ENCODE results near the gene CHRNG.

- TF ChIP-seq CTCF (tag by site-specific recombination; IDR thresholded peaks at IDR 0.05) (no peak), ZNF521 (tag by site-specific recombination; IDR thresholded peaks at IDR 0.05) (no peak), ZSCAN30 (tag by site-specific recombination; IDR thresholded peaks at IDR 0.05) (no peak), ZNF76 (tag by site-specific recombination; IDR thresholded peaks at IDR 0.05; ENCODE audit: borderline replicate concordance, low read depth) (no peak), BCL6B (tag by site-specific recombination; IDR thresholded peaks at IDR 0.05) (no peak), GLI4 (tag by site-specific recombination; IDR thresholded peaks at IDR 0.05) (no peak), ZNF2 (tag by site-specific recombination; IDR thresholded peaks at IDR 0.05) (no peak), ZBTB7A (tag by site-specific recombination; IDR thresholded peaks at IDR 0.05; ENCODE audit: low read depth) (no peak), ZNF175 (tag by site-specific recombination; IDR thresholded peaks at IDR 0.05) (no peak), ZBTB11 (tag by site-specific recombination; conservative IDR thresholded peaks at IDR 0.05; ENCODE audit: low read depth) (no peak), ZNF776 (tag by site-specific recombination; IDR thresholded peaks at IDR 0.05; ENCODE audit: borderline replicate concordance) (no peak)
- TF ChIP-seq, protein P1, sequence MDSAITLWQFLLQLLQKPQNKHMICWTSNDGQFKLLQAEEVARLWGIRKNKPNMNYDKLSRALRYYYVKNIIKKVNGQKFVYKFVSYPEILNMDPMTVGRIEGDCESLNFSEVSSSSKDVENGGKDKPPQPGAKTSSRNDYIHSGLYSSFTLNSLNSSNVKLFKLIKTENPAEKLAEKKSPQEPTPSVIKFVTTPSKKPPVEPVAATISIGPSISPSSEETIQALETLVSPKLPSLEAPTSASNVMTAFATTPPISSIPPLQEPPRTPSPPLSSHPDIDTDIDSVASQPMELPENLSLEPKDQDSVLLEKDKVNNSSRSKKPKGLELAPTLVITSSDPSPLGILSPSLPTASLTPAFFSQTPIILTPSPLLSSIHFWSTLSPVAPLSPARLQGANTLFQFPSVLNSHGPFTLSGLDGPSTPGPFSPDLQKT (IDR thresholded peaks at IDR 0.05; ENCODE audit: borderline replicate concordance, low read depth, low read length): no peak
- TF ChIP-seq, protein P2, sequence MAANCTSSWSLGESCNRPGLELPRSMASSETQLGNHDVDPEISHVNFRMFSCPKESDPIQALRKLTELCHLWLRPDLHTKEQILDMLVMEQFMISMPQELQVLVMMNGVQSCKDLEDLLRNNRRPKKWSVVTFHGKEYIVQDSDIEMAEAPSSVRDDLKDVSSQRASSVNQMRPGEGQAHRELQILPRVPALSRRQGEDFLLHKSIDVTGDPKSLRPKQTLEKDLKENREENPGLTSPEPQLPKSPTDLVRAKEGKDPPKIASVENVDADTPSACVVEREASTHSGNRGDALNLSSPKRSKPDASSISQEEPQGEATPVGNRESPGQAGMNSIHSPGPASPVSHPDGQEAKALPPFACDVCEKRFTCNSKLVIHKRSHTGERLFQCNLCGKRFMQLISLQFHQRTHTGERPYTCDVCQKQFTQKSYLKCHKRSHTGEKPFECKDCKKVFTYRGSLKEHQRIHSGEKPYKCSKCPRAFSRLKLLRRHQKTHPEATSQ (tag by site-specific recombination; IDR thresholded peaks at IDR 0.05): no peak
- TF ChIP-seq, protein P3, sequence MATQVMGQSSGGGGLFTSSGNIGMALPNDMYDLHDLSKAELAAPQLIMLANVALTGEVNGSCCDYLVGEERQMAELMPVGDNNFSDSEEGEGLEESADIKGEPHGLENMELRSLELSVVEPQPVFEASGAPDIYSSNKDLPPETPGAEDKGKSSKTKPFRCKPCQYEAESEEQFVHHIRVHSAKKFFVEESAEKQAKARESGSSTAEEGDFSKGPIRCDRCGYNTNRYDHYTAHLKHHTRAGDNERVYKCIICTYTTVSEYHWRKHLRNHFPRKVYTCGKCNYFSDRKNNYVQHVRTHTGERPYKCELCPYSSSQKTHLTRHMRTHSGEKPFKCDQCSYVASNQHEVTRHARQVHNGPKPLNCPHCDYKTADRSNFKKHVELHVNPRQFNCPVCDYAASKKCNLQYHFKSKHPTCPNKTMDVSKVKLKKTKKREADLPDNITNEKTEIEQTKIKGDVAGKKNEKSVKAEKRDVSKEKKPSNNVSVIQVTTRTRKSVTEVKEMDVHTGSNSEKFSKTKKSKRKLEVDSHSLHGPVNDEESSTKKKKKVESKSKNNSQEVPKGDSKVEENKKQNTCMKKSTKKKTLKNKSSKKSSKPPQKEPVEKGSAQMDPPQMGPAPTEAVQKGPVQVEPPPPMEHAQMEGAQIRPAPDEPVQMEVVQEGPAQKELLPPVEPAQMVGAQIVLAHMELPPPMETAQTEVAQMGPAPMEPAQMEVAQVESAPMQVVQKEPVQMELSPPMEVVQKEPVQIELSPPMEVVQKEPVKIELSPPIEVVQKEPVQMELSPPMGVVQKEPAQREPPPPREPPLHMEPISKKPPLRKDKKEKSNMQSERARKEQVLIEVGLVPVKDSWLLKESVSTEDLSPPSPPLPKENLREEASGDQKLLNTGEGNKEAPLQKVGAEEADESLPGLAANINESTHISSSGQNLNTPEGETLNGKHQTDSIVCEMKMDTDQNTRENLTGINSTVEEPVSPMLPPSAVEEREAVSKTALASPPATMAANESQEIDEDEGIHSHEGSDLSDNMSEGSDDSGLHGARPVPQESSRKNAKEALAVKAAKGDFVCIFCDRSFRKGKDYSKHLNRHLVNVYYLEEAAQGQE (tag by site-specific recombination; IDR thresholded peaks at IDR 0.05): no peak
Observed at GRCh38 chr2:232530626-232531260, 8.7 kb upstream of the CHRNG start.
